K562 (cell line): Measurements from ENCODE around the gene MRPS6. TPM values are rescaled to one million over a fixed set of nuclear protein-coding genes. Genes with fewer than 3 reads are reported as not detected.

ENCODE experiments used
- ATF7 ChIP-seq: fragments of 450-650 bp; IDR thresholded peaks from 2 replicates; pipeline ENCODE4 v1.7.1; 2014; ENCODE audit warnings: mild to moderate bottlenecking, moderate library complexity
- FIP1L1 ChIP-seq: fragments of 200-400 bp; formaldehyde crosslinking; IDR thresholded peaks from 2 replicates; pipeline ENCODE4 v1.6.1; 2018; ENCODE audit warnings: mild to moderate bottlenecking, low read depth, low read length; ENCODE audit not compliant: poor library complexity, severe bottlenecking
- FOXJ2 ChIP-seq: fragments of 200-800 bp; sonication (Bioruptor generic); IDR thresholded peaks from 2 replicates; pipeline ENCODE4 v1.6.1; 2016; ENCODE audit warnings: missing genetic modification characterization, missing compliant biosample characterization
- GATAD2A ChIP-seq: fragments of 450-650 bp; IDR thresholded peaks from 2 replicates; pipeline ENCODE4 v1.6.1; 2017
- HNRNPUL1 ChIP-seq: fragments of 200-400 bp; formaldehyde crosslinking; IDR thresholded peaks from 2 replicates; pipeline ENCODE4 v1.6.1; 2017; ENCODE audit warnings: low read length
- HOMEZ ChIP-seq: fragments of 250-450 bp; sonication (Bioruptor Pico); IDR thresholded peaks from 2 replicates; pipeline ENCODE4 v1.4.0; 2020; ENCODE audit warnings: mild to moderate bottlenecking, moderate library complexity
- LEF1 ChIP-seq: fragments of 450-650 bp; IDR thresholded peaks from 2 replicates; pipeline ENCODE4 v1.6.1; 2016; ENCODE audit warnings: mild to moderate bottlenecking
- MCM7 ChIP-seq, 2 experiments: fragments of 450-650 bp; IDR thresholded peaks; 2 replicates each; pipeline ENCODE4 v1.6.1; 2016 to 2018
- NR2F6 ChIP-seq: fragments of 450-650 bp; formaldehyde crosslinking; IDR thresholded peaks from 2 replicates; pipeline ENCODE4 v1.4.0; 2020; ENCODE audit warnings: mild to moderate bottlenecking
- SMAD4 ChIP-seq: fragments of 250-450 bp; sonication (Bioruptor Pico); conservative IDR thresholded peaks from 2 replicates; pipeline ENCODE4 v1.8.0; 2021; ENCODE audit warnings: inconsistent platforms, mild to moderate bottlenecking, moderate library complexity
- SMC3 ChIP-seq: conservative IDR thresholded peaks from 2 replicates; pipeline ENCODE4 v1.6.1; 2011; ENCODE audit warnings: low read depth, low read length, improper control_type of control experiment; ENCODE audit not compliant: insufficient read depth
- SNIP1 ChIP-seq: fragments of 450-650 bp; IDR thresholded peaks from 2 replicates; pipeline ENCODE4 v1.7.1; 2017; ENCODE audit warnings: low read depth, mild to moderate bottlenecking
- THRA ChIP-seq: fragments of 450-650 bp; IDR thresholded peaks from 2 replicates; pipeline ENCODE4 v1.6.1; 2017; ENCODE audit warnings: mild to moderate bottlenecking, moderate library complexity
- TOE1 ChIP-seq, 2 experiments: fragments of 450-650 bp in 1 of 2; sonication (generic) in 1 of 2; formaldehyde crosslinking in 1 of 2; IDR thresholded peaks; 2 replicates each; pipeline versions ENCODE4 v1.7.1 to v1.8.0; 2016 to 2022; ENCODE audit warnings: borderline replicate concordance in 2 of 2, mild to moderate bottlenecking in 2 of 2, antibody characterized with exemption in 1 of 2, inconsistent platforms in 1 of 2, low read depth in 1 of 2, missing genetic modification reagents in 1 of 2, moderate library complexity in 1 of 2
- ZNF740 ChIP-seq, 3 experiments: fragments of 200-800 bp in 1 of 3; sonication (Bioruptor generic) in 1 of 3; sonication (generic) in 1 of 3; formaldehyde crosslinking in 1 of 3; IDR thresholded peaks; 2 replicates each; pipeline versions ENCODE4 v1.6.1 to v1.8.0; 2016 to 2022; ENCODE audit warnings: mild to moderate bottlenecking in 2 of 3, missing compliant biosample characterization in 2 of 3, missing genetic modification characterization in 2 of 3, missing genetic modification reagents in 1 of 3
- polyA plus RNA-seq, 8 experiments: library from polyadenylated mRNA; depleted of rRNA in 4 of 8; stranded (reverse) in 5 of 8; unstranded in 3 of 8; fragments of >200 nt; fragmentation: Nextera tagmentation in 2 of 8; fragmentation: Illumina TruSeq in 1 of 8; extraction: Ambion mirVana in 2 of 8; extraction: Trizol in 1 of 8; gene quantifications; 2 replicates each; pipeline versions ENCODE4 v1.2.1 to v1.2.3, GENCODE V29; 2011 to 2014; ENCODE audit warnings: inconsistent platforms in 1 of 8, missing spikeins in 1 of 8
- total RNA-seq, 7 experiments: library from RNA; depleted of rRNA in 6 of 7; stranded (reverse); fragments of >200 nt in 6 of 7; fragmentation: Illumina TruSeq in 2 of 7; extraction: Trizol in 2 of 7; gene quantifications; 2 replicates each; pipeline versions ENCODE4 v1.2.1 to v1.2.3, GENCODE V29; 2011 to 2021; ENCODE audit warnings: low replicate concordance in 1 of 7
- TF ChIP-seq, protein P1 (sequence below): fragments of 250-450 bp; sonication (Bioruptor Pico); IDR thresholded peaks from 2 replicates; pipeline ENCODE4 v1.8.0; 2022; ENCODE audit warnings: moderate library complexity, mild to moderate bottlenecking, inconsistent platforms
- TF ChIP-seq, protein P2 (sequence below): fragments of 250-450 bp; sonication (Bioruptor Pico); IDR thresholded peaks from 2 replicates; pipeline ENCODE4 v1.4.0; 2020; ENCODE audit warnings: mild to moderate bottlenecking
- TF ChIP-seq, protein P3 (sequence below): sonication (generic); formaldehyde crosslinking; IDR thresholded peaks from 2 replicates; pipeline ENCODE4 v1.8.0; 2022; ENCODE audit warnings: mild to moderate bottlenecking, missing genetic modification reagents
- TF ChIP-seq, protein P4 (sequence below): fragments of 250-450 bp; sonication (Bioruptor Pico); IDR thresholded peaks from 2 replicates; pipeline ENCODE4 v1.4.0; 2020; ENCODE audit warnings: mild to moderate bottlenecking, moderate library complexity, borderline replicate concordance

The MRPS6 gene
- total and polyA plus RNA-seq, 9 of the 15 experiments (the other 6 are each of a cell fraction or from before 2014, with no cell fraction given) = 26.1 to 72.0 (median 39.3) TPM

- TF ChIP-seq HOMEZ (CRISPR knock-in tag) (no peak), SMC3 (no peak), ZNF740 (CRISPR knock-in tag; IDR thresholded peaks at IDR 0.05) (no peak), ZNF740 (tag; IDR thresholded peaks at IDR 0.05) (no peak), FOXJ2 (tag) (no peak), GATAD2A (no peak), FIP1L1 (no peak), ATF7 (peak; percentile 74), SMAD4 (CRISPR knock-in tag) (no peak), SNIP1 (no peak), MCM7 (IDR thresholded peaks at IDR 0.05) (no peak), HNRNPUL1 (no peak), TOE1 (IDR thresholded peaks at IDR 0.05; ENCODE audit: borderline replicate concordance) (peak; percentile 24; the same call in 1 of the 2 replicates), TOE1 (CRISPR knock-in tag; IDR thresholded peaks at IDR 0.05; ENCODE audit: borderline replicate concordance, low read depth) (no peak), THRA (no peak), LEF1 (no peak), NR2F6 (CRISPR knock-in tag) (no peak)
- TF ChIP-seq, protein P1, sequence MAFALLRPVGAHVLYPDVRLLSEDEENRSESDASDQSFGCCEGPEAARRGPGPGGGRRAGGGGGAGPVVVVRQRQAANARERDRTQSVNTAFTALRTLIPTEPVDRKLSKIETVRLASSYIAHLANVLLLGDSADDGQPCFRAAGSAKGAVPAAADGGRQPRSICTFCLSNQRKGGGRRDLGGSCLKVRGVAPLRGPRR (CRISPR knock-in tag) = no peak
- TF ChIP-seq, protein P2, sequence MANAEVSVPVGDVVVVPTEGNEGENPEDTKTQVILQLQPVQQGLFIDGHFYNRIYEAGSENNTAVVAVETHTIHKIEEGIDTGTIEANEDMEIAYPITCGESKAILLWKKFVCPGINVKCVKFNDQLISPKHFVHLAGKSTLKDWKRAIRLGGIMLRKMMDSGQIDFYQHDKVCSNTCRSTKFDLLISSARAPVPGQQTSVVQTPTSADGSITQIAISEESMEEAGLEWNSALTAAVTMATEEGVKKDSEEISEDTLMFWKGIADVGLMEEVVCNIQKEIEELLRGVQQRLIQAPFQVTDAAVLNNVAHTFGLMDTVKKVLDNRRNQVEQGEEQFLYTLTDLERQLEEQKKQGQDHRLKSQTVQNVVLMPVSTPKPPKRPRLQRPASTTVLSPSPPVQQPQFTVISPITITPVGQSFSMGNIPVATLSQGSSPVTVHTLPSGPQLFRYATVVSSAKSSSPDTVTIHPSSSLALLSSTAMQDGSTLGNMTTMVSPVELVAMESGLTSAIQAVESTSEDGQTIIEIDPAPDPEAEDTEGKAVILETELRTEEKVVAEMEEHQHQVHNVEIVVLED (CRISPR knock-in tag) = no peak
- TF ChIP-seq, protein P3, sequence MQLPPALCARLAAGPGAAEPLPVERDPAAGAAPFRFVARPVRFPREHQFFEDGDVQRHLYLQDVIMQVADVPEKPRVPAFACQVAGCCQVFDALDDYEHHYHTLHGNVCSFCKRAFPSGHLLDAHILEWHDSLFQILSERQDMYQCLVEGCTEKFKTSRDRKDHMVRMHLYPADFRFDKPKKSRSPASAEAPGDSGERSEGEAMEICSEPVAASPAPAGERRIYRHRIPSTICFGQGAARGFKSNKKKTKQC = no peak
- TF ChIP-seq, protein P4, sequence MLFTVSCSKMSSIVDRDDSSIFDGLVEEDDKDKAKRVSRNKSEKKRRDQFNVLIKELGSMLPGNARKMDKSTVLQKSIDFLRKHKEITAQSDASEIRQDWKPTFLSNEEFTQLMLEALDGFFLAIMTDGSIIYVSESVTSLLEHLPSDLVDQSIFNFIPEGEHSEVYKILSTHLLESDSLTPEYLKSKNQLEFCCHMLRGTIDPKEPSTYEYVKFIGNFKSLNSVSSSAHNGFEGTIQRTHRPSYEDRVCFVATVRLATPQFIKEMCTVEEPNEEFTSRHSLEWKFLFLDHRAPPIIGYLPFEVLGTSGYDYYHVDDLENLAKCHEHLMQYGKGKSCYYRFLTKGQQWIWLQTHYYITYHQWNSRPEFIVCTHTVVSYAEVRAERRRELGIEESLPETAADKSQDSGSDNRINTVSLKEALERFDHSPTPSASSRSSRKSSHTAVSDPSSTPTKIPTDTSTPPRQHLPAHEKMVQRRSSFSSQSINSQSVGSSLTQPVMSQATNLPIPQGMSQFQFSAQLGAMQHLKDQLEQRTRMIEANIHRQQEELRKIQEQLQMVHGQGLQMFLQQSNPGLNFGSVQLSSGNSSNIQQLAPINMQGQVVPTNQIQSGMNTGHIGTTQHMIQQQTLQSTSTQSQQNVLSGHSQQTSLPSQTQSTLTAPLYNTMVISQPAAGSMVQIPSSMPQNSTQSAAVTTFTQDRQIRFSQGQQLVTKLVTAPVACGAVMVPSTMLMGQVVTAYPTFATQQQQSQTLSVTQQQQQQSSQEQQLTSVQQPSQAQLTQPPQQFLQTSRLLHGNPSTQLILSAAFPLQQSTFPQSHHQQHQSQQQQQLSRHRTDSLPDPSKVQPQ (CRISPR knock-in tag) = no peak
Observed at GRCh38 chr21:34061983-34062382, 11.4 kb upstream of the MRPS6 start (continued).
